Neuron (in vitro differentiated cells): ENCODE measurements around the gene CAMK2A.

Experiments used
- H2AFZ ChIP-seq: one replicate; pipeline ENCODE4 v1.6.1; 2013; ENCODE audit warnings: low read depth, mild to moderate bottlenecking, inconsistent platforms, low read length, moderate library complexity
- H3K27me3 ChIP-seq: one replicate; pipeline ENCODE4 v1.6.1; 2013; ENCODE audit warnings: low read length; ENCODE audit not compliant: insufficient read depth
- H3K36me3 ChIP-seq: one replicate; pipeline ENCODE4 v1.6.1; 2013; ENCODE audit warnings: low read length; ENCODE audit not compliant: insufficient read depth
- H3K4me1 ChIP-seq: one replicate; pipeline ENCODE4 v1.6.1; 2013; ENCODE audit warnings: low read length; ENCODE audit not compliant: insufficient read depth
- H3K4me3 ChIP-seq: 2 replicates; pipeline ENCODE4 v1.5.1; 2013; ENCODE audit warnings: mild to moderate bottlenecking, low read length, moderate library complexity
- H3K9me3 ChIP-seq: one replicate; pipeline ENCODE4 v1.6.1; 2013; ENCODE audit warnings: low read length

CAMK2A gene

GRCh38 chr5:150247726-150248125 is 41.8 kb downstream of the CAMK2A start:
- no peaks in the 10 kb centered on the region for H3K9me3 ChIP-seq
- H3K4me3 ChIP-seq: no peak overlapping the region
- H2AFZ ChIP-seq: no peak overlapping the region
- H3K36me3 ChIP-seq: no peaks in the 10 kb centered on the region
- no peaks in the 10 kb centered on the region for H3K27me3 ChIP-seq
- H3K4me1 ChIP-seq: peaks cover 9% of the 10 kb centered on the region

GRCh38 chr5:150246835-150247234 is 42.7 kb downstream of the CAMK2A start:
- Histone ChIP-seq H3K9me3 (no peaks in the 10 kb centered on the region), H2AFZ (no peak overlapping the region), H3K36me3 (no peaks in the 10 kb centered on the region), H3K27me3 (no peaks in the 10 kb centered on the region), H3K4me1 (peaks cover 13% of the 10 kb centered on the region), H3K4me3 (no peak overlapping the region)

- no peaks in the 10 kb centered on the region for H3K36me3 ChIP-seq
- no peaks in the 10 kb centered on the region for H3K27me3 ChIP-seq
- H3K9me3 ChIP-seq: no peaks in the 10 kb centered on the region
- peaks cover 17% of the 10 kb centered on the region for H3K4me1 ChIP-seq
- no peak overlapping the region for H3K4me3 ChIP-seq
- no peak overlapping the region for H2AFZ ChIP-seq
Measured at GRCh38 chr5:150246429-150246828, 43.1 kb downstream of the CAMK2A start.

GRCh38 chr5:150245808-150246207 is 43.8 kb downstream of the CAMK2A start:
- H3K4me1 ChIP-seq: peaks cover 20% of the 10 kb centered on the region
- H2AFZ ChIP-seq: no peak overlapping the region
- no peaks in the 10 kb centered on the region for H3K9me3 ChIP-seq
- no peaks in the 10 kb centered on the region for H3K27me3 ChIP-seq
- no peaks in the 10 kb centered on the region for H3K36me3 ChIP-seq
- H3K4me3 ChIP-seq: no peak overlapping the region

- no peak overlapping the region for H3K4me3 ChIP-seq
- H3K36me3 ChIP-seq: no peaks in the 10 kb centered on the region
- no peaks in the 10 kb centered on the region for H3K9me3 ChIP-seq
- peaks cover 20% of the 10 kb centered on the region for H3K4me1 ChIP-seq
- no peak overlapping the region for H2AFZ ChIP-seq
- no peaks in the 10 kb centered on the region for H3K27me3 ChIP-seq
Measured at GRCh38 chr5:150245111-150245789, 44.3 kb downstream of the CAMK2A start.

GRCh38 chr5:150244209-150244608 is 45.4 kb downstream of the CAMK2A start:
- Histone ChIP-seq H3K27me3 (no peaks in the 10 kb centered on the region), H2AFZ (no peak overlapping the region), H3K4me3 (no peak overlapping the region), H3K4me1 (peaks cover 20% of the 10 kb centered on the region), H3K9me3 (no peaks in the 10 kb centered on the region), H3K36me3 (no peaks in the 10 kb centered on the region)

GRCh38 chr5:150243590-150243989 is 46.0 kb downstream of the CAMK2A start:
- Histone ChIP-seq H3K27me3 (no peaks in the 10 kb centered on the region), H2AFZ (no peak overlapping the region), H3K9me3 (no peaks in the 10 kb centered on the region), H3K36me3 (no peaks in the 10 kb centered on the region), H3K4me1 (peaks cover 20% of the 10 kb centered on the region), H3K4me3 (no peak overlapping the region)

- Histone ChIP-seq H3K36me3 (no peaks in the 10 kb centered on the region), H3K27me3 (no peaks in the 10 kb centered on the region), H3K9me3 (no peaks in the 10 kb centered on the region), H3K4me1 (peaks cover 20% of the 10 kb centered on the region), H3K4me3 (no peak overlapping the region), H2AFZ (no peak overlapping the region)
Measured at GRCh38 chr5:150242251-150242894, 47.2 kb downstream of the CAMK2A start.

GRCh38 chr5:150241298-150242160 is 48.0 kb downstream of the CAMK2A start:
- H3K4me3 ChIP-seq: no peak overlapping the region
- H3K9me3 ChIP-seq: no peaks in the 10 kb centered on the region
- no peaks in the 10 kb centered on the region for H3K36me3 ChIP-seq
- no peak overlapping the region for H2AFZ ChIP-seq
- H3K27me3 ChIP-seq: no peaks in the 10 kb centered on the region
- H3K4me1 ChIP-seq: peaks cover 20% of the 10 kb centered on the region

- H3K4me3 ChIP-seq: no peak overlapping the region
- peaks cover 11% of the 10 kb centered on the region for H3K4me1 ChIP-seq
- no peak overlapping the region for H2AFZ ChIP-seq
- no peaks in the 10 kb centered on the region for H3K27me3 ChIP-seq
- H3K9me3 ChIP-seq: no peaks in the 10 kb centered on the region
- H3K36me3 ChIP-seq: no peaks in the 10 kb centered on the region
Measured at GRCh38 chr5:150239794-150240122, 49.8 kb downstream of the CAMK2A start.

GRCh38 chr5:150239099-150239793 is 50.3 kb downstream of the CAMK2A start:
- Histone ChIP-seq H2AFZ (no peak overlapping the region), H3K27me3 (no peaks in the 10 kb centered on the region), H3K36me3 (no peaks in the 10 kb centered on the region), H3K4me3 (no peak overlapping the region), H3K4me1 (peaks cover 11% of the 10 kb centered on the region), H3K9me3 (no peaks in the 10 kb centered on the region)

GRCh38 chr5:150238646-150239045 is 50.9 kb downstream of the CAMK2A start:
- Histone ChIP-seq H2AFZ (no peak overlapping the region), H3K4me1 (peaks cover 11% of the 10 kb centered on the region), H3K36me3 (no peaks in the 10 kb centered on the region), H3K27me3 (no peaks in the 10 kb centered on the region), H3K9me3 (no peaks in the 10 kb centered on the region), H3K4me3 (no peak overlapping the region)
